Measurements from ENCODE around the gene SUMO3.

DNA sequence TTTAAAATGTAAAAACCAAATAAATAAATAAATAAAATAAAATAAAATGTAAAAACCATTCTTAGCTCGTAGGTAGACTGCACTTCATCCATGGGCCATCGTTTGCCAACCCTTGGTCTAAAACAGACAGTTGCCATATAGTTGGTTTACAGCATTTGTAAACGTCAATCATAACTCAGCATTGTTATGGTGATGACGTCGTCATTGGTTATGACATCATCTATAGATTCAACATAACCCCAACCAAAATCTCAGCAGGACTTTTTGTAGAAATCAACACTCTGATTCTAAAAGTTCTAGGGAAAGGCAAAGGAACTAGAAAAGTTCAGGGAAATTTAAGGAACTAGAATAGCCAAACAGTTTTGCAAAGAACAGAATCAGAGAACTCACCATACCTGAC, 15.8 kb upstream of the SUMO3 start:
- no peak for TF ChIP-seq CTCF (IDR thresholded peaks at IDR 0.05; ENCODE audit: low read depth, low read length, poor library complexity, severe bottlenecking)
- TF ChIP-seq EZH2phosphoT487 (IDR thresholded peaks at IDR 0.05; ENCODE audit: borderline replicate concordance, low read length): no peak

All from DOHH2 (cell line).